CD4-positive, alpha-beta T cell treated with Interleukin-17A for 1 hour (primary cell): Measurements from ENCODE around the gene C18orf32.
"Not testable (repeated sequence)": the region's sequence is repeated elsewhere in the genome, so short reads cannot be mapped to it uniquely, and the experiment has no call there.

Experiments used
- DNase-seq: peaks from one replicate; pipeline ENCODE4 v3.0.0-alpha.2; 2020

The C18orf32 gene

DNA sequence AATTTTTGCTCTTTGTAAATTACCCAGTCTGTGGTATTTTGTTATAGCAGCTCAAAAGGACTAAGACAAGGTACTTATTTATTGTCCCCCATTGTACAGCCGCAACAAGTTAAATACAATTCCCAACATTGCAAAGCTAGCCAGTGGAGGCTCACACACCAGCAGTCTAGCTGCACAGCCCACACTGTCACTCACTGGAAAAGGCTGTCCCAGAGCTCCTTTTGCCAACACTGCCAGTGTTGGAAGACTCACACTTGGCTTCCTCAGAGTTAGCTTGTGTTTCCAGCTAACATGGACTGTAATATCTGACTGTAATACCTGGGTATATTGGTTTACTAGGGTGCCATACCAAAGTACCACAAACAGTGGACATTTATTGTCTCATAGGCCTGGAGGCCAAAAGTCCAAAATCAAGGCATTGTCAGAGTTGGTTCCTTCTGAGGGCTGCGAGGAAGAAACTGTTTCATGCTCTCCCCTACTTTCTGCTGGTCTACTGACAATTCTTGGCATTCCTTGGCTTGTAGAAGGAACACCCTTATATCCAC, 19.9 kb downstream of the C18orf32 start:
- DNase-seq = no peak

DNA sequence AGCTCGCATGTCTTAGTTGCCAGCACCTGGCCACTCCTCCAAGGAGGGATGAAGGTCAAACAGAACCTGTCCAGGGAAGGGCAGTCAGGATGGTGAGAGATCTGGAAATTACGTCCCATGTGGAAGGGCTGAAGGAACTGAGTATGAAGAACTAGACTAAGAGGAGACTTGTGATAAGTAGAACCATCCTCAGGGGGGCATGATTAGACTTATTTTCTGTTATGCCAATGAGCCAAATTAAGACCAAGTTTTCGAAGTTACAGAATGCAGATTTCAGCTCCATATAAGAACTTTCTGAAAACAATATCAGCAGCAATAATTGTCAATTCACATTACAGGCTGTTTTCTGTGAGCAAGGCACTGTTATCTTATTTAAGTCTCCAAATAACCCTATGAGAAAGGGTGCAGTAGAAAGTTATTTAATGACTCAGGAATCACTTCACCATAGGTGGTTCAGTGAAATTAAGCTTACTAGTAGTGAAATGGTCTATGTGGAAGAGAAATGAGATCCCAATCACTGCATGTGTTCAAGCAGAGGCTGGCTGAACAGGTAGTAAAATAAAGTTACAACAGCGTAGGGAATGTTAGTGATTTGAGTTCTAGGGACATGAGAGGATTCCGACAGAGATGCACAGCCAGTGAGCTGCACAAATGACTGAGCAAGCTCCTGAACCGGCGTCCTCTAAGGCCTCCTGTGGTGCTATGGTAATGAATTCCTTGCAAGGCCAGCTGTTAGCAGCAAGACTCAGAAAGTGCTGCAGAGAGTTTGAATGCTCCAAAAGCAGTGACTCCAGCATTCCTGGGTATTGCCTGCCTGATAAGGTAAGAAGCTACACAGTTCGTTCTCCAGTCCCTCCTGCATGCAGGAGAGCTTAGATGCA, 22.1 kb downstream of the C18orf32 start:
- no peak for DNase-seq

DNA sequence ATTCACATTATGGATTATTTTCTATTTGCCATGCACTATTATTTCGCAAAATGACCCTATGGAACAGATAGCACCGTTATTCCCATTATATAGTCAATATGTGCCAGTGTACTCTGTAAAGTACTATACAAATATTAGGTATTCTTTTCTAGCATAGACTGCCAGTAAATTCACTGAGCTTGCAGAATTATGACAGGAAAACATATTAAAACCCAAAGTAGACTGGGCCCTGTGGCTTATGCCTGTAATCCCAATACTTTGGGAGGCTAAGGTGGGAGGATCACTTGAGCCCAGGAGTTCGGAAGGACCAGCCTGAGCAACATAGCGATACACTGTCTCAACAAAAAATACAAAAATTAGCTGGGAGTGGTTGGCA, 25.4 kb downstream of the C18orf32 start:
- DNase-seq = no peak

- DNase-seq = no peak
These were observed 25.9 kb downstream of the C18orf32 start for GRCh38 chr18:49460976-49461601.

GRCh38 chr18:49459404-49460171, 27.4 kb downstream of the C18orf32 start:
- peak; percentile 31 for DNase-seq

GRCh38 chr18:49457616-49458015, 29.4 kb downstream of the C18orf32 start:
- no peak for DNase-seq

DNA sequence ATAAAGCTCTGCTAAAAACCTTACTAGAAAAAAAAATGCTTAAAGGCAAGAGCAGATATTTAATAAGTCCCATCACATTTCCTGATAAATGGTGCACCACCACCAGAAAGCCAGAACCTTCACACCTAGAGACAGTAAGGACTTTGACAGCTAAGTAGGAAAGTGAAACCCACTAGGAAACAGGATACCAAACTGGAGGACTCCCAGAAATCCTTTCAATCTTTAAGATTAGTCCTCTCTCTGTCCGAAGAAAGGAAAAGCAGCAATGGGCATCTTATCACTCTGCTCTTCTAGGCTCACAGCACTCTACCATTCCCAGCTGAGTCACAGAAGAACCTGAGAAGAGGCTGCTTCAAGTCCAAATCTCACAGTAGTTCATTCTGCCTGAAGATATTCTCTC, 30.2 kb downstream of the C18orf32 start:
- DNase-seq = no peak

- DNase-seq = not testable (repeated sequence)
These were observed 34.5 kb downstream of the C18orf32 start for GRCh38 chr18:49452534-49452933.

DNA sequence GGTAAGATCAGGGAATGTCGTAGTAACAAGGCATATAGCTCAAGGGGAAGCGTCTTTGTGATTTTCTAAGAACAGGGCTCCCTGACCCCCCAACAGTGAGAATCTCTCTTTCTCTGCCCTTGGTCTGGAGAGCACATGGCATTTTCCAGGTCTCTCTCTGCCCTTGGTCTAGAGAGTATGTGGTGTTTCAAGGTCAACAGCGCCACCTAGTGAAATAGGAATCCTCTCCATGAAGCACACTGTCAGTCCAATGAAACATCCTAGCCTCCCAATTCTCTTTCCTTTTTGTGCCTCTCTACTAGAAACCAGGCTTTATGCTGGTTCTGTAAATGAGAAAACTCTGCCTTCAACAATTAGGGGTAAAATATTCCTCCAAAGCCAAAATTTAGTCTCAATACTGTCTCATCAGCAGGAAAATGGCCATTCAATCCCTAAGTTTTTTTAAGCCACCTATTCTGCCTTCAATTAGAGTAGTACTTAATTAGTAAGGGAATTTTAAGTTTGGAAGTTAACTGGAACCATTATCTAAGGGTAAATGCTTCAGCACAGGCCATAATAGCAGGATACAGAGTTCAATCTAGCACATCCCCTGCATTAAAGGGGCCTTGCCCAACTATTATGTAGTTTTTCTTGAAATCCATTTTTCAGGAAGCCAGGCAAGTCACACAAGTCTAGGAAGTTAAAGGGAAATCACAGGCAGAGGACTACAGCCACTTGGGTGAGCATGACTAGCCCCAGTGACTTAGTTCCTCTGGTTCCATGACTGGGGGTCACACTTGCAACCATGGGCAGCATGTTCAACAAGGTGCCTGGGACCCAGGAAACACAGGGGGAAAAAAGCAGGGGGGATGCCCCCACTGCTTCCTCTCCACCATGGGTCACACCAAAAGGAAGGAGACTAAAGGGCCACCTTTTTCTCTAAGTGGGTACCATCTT, 39.0 kb downstream of the C18orf32 start:
- peak; percentile 75 for DNase-seq

- no peak for DNase-seq
These were observed 40.6 kb downstream of the C18orf32 start for GRCh38 chr18:49446481-49446880.

- DNase-seq = no peak
These were observed 42.5 kb downstream of the C18orf32 start for GRCh38 chr18:49444581-49444980.

GRCh38 chr18:49443837-49444236, 43.2 kb downstream of the C18orf32 start:
- no peak for DNase-seq

DNA sequence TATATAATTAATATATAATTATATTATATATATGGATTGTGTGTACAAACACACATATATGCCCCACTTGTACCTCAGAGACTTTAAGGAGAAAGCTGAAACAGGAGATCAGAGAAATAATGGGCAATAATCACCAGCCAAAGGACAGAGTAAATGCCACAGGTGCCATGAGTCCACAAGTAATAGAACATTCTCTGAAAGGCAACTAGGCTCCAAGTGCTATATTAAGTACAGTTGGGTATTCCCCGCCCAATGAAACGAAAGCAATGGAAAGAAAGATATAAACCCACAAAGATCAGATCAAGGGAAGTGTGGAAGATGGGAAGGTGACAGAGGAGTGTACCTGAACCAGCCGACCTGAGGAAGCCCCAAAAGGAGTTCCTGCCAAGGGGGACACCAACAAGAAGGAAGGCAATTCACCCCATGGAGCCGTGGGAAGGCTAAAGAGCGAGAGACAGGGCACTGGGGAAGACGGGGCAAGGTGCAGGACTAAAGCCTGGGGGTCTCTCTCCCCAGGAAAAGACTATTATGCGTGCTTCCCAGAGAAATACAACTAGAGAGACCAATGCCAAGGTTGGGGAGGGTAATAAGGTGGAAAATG, 45.6 kb downstream of the C18orf32 start:
- no peak for DNase-seq

DNA sequence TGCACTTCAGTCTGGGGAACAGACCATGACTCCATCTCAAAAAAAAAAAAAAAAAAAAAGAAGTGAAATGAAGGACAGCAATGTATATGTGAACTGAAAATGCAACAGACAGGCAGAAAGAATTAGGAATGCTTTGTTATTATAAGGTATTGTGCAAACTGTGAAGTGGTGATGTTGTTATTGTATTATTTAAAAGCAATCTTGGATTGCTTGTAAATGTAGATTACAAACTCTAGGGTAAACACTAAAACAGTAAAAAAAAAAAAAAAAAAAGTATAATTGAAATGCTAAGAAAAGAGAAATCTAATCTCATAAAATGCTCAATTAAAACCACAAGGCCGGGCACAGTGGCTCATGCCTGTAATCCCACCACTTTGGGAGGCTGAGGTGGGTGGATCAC, 51.9 kb downstream of the C18orf32 start:
- DNase-seq = no peak

- no peak for DNase-seq
These were observed 54.4 kb downstream of the C18orf32 start for GRCh38 chr18:49432602-49433001.

- no peak for DNase-seq
These were observed 55.7 kb downstream of the C18orf32 start for GRCh38 chr18:49431165-49431962.
